Measurements from ENCODE around the gene SDHB. TPM values are rescaled to one million over a fixed set of nuclear protein-coding genes. Genes with fewer than 3 reads are reported as not detected.
A peak's percentile ranks its signal among the peaks of the same experiment; 100 is the strongest.

The SDHB gene
- total RNA-seq, 1 donor from 2014 or later: 156 TPM

DNA sequence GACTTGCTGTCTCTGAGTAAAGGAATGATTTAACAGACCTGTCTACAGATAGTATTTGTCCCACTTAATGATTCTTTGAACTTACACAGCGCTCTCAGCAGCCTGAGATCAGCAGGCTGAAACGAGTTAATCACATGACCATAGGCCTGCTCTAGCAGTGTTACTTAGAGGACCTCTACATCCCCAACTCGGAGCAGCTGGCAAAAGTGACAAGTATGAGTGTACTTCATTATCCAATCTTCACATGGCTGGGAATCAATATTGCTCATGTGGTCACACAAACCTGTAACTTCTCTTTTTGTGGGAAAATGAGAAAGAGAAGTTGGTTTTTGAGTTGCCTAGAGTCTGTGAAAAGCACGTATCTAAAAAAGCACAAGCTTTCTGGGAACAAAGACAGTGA, 30.7 kb downstream of the SDHB start:
- H3K27ac Mint-ChIP-seq: no peak overlapping the region
- H3K36me3 Mint-ChIP-seq (ENCODE audit: low read depth): peaks cover 67% of the 10 kb centered on the region
- H3K4me1 Mint-ChIP-seq: peaks cover 8% of the 10 kb centered on the region

DNA sequence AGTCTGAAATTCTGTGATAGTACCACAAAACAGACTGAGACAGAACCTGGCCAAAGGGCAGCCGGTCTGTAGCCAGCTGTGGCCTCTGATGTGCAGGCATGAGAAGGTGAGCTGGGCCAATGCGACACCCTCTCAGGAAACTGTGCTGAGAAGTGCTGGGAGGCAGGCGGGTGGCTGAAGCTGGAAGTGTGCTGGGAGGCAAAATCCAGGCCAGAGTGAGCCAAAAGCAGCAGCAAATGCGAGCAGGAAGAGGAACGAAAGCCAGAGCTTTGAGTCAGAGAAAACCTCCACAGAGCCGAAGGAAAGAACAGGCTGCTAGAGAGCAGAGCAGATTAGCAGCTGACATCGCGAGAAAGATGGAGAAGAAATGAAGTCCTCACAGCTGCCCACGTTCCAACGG, 31.9 kb downstream of the SDHB start:
- intact Hi-C loops (cut with micrococcal nuclease): no loop called here
- Mint-ChIP-seq H3K4me3 (no peak overlapping the region), H3K27ac (no peak overlapping the region), H3K36me3 (ENCODE audit: low read depth) (peaks cover 57% of the 10 kb centered on the region), H3K9me3 (no peaks in the 10 kb centered on the region), H3K27me3 (no peaks in the 10 kb centered on the region), H3K4me1 (peaks cover 8% of the 10 kb centered on the region)
- DNase-seq: no peak

More for the DNA sequence above, 30.7 kb downstream of the SDHB start:
- Mint-ChIP-seq H3K9me3 (no peaks in the 10 kb centered on the region), H3K27me3 (no peaks in the 10 kb centered on the region), H3K4me3 (no peak overlapping the region)
- DNase-seq: no peak
- intact Hi-C loops (cut with micrococcal nuclease): no loop called here

DNA sequence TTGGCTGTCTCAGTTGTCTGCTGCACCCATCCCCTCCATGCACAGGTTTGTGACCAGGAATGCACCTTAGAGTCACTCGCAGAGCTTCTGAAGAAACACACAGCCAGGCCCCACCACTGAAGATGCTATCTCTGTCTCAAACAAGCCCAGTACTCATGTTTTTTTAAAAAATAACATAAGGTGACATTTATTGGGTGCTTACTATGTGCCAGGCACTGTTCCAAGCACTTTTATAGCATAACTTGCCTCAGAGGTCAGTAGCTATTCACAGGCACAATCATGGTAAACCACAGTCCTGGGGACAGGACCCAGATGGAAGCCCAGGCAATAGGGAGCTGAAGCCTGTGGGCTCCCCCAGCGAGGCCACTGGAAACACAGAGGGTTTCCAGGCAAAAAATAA, 33.3 kb downstream of the SDHB start:
- Mint-ChIP-seq H3K4me3 (no peak overlapping the region), H3K36me3 (ENCODE audit: low read depth) (peaks cover 53% of the 10 kb centered on the region), H3K4me1 (peaks cover 8% of the 10 kb centered on the region), H3K27ac (no peak overlapping the region), H3K9me3 (no peaks in the 10 kb centered on the region), H3K27me3 (no peaks in the 10 kb centered on the region)
- intact Hi-C loops (cut with micrococcal nuclease): no loop called here
- no peak for DNase-seq

DNA sequence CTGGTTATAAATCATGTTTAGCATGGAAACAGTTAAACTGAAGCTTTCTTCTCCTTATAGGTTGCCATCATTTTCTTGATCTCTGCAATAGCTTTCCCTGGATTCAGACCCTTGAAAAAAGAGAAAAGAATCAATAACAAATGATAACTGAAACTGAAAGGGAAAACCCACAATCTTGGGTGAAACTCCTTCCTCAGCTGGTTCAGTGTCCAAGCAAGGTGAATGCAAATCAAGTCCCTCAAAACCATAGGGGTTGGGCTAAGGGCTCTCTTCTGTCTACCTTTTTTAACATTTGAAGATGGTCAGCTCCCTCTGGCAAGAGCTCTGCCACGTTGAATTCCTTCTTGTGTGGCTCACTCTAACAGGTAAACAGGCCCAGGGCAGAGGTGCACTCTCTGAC, 35.0 kb downstream of the SDHB start:
- Mint-ChIP-seq H3K27ac (peak overlapping the region; percentile 58), H3K27me3 (no peaks in the 10 kb centered on the region), H3K36me3 (ENCODE audit: low read depth) (peaks cover 44% of the 10 kb centered on the region), H3K9me3 (no peaks in the 10 kb centered on the region), H3K4me3 (no peak overlapping the region), H3K4me1 (peaks cover 10% of the 10 kb centered on the region)
- no peak for DNase-seq
- intact Hi-C loops (cut with micrococcal nuclease): no loop called here

DNA sequence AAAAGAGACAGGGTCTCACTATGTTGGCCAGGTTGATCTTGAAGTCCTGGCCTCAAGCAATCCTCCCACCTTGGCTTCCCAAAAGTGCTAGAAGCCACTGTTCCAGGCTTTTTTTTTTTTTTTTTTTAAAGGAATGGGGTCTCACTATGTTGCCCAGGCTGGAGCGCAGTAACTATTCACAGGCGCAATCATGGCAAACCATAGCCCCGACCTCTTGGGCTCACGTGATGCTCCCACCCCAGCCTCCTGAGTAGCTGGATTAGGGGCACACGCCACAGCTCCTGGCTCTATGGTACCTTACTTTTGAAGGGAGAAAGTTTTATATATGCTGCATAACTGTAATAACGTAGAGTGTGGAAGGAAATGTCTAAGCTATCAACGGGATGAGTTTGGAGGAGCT, 36.4 kb downstream of the SDHB start:
- Mint-ChIP-seq H3K9me3 (no peaks in the 10 kb centered on the region), H3K4me3 (no peak overlapping the region), H3K4me1 (peaks cover 10% of the 10 kb centered on the region), H3K36me3 (ENCODE audit: low read depth) (peaks cover 35% of the 10 kb centered on the region), H3K27ac (no peak overlapping the region), H3K27me3 (no peaks in the 10 kb centered on the region)
- intact Hi-C loops (cut with micrococcal nuclease): no loop called here
- no peak for DNase-seq

DNA sequence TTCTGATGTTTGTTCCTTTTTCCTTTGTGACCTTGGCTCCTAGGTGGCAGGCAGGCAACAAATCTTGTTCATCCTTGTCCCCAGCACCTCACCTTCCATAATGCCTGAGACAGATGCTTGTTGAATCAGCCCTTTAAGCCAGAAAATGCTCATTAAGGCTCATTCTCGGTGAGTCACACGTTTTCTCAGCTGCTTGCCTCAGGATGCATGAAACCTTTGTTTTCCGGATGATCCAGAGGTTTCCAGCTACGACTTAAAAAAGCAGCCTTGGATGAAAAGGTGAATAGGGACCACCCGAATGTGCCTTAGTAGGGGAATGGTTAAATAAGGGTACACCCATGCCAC, 37.5 kb downstream of the SDHB start:
- Mint-ChIP-seq H3K27ac (no peak overlapping the region), H3K4me3 (no peak overlapping the region), H3K4me1 (peaks cover 15% of the 10 kb centered on the region), H3K36me3 (ENCODE audit: low read depth) (peaks cover 28% of the 10 kb centered on the region), H3K9me3 (no peaks in the 10 kb centered on the region), H3K27me3 (no peaks in the 10 kb centered on the region)
- no peak for DNase-seq
- intact Hi-C loops (cut with micrococcal nuclease): no loop called here

DNA sequence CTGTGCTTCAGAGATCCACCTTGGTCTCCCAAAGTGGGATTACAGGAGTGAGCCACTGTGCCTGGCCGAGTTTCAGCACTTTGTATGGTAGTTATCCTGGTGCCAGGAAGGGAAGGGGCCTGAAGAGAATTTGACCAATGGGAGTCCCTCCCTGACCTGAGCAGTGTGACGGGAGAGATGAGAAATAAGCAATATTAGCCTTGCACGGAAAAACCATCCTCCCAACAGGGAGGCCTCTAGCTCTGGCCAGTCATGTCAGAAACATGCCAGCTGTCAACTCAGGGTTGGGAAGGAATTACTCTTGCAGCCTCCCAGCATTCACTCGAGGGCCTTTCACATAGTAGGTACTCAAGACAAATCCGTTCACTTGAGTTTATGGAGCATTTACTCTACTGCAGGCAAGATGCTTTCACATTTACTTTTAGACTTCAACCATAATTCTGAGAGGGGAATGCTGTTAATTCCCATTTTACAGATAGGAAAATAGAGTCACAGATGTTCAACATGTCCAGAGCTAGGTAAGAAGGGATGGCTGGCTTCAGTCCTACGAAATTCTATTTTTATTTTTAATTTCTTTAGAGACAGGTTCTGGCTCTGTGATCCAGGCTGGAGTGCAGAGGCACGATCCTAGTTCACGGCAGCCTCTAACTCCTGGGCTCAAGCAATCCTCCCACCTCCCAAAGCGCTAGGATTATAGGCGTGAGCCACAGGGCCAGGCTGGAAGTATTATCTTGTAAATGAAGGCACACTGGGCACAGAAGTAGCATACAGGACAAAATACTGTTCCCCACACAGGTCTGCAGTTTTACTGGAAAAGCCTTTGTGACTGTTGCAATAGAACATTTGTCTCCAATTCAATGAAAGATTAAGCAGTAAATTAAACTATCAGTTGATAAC, 38.9 kb downstream of the SDHB start:
- H3K4me1 Mint-ChIP-seq: peaks cover 27% of the 10 kb centered on the region
- peaks cover 18% of the 10 kb centered on the region for H3K36me3 Mint-ChIP-seq (ENCODE audit: low read depth)
- intact Hi-C loops (cut with micrococcal nuclease): loop anchor here (5.0 kb wide), 1 partner anchor 103 kb away; no protein-coding TSS in a partner anchor
- H3K4me3 Mint-ChIP-seq: no peak overlapping the region
- no peaks in the 10 kb centered on the region for H3K27me3 Mint-ChIP-seq
- no peak overlapping the region for H3K27ac Mint-ChIP-seq
- H3K9me3 Mint-ChIP-seq: no peaks in the 10 kb centered on the region
- no peak for DNase-seq

DNA sequence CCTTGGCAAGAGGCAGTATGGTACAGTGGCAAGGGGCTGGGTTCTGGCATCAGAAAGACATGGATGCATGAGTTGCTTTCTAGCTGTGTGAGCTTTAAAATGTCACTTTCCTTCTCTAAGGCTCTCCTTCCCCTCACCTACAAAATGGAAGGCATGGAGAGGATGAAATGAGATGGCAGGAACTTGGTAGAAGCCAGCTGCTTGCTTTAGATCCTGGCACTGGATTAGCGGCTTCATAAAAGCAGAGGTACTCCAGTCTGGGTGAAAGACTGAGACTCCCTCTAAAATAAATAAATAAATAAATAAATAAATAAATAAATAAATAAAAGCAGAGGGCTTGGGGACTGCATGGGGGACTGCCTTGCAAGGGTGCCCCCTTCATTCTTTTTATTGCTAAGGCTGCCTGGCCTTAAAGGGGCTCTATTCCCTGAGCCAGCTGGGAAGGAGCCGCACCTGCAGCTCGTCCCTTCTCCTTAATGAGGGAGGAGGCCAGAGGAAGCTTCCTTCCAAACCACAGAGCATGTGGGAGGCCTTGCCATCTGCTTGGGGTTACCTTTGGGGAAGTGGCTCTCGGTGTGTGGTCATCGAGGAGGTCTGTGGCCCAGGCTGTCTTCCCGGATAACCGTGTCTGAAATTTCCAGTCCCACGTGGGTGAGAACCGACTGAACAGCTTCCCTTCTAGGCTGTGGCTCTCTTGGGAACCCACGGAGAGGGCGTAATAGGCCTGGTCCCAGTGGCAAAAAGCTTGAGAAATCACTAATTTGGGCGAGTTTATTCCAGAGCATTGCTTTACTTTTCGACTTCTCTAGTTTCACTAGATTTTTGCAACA, 40.1 kb downstream of the SDHB start:
- no peaks in the 10 kb centered on the region for H3K9me3 Mint-ChIP-seq
- DNase-seq: no peak
- intact Hi-C loops (cut with micrococcal nuclease): loop anchor here (5.0 kb wide), 1 partner anchor 101 kb away; no protein-coding TSS in a partner anchor
- peak overlapping the region; percentile 20 for H3K27ac Mint-ChIP-seq
- H3K27me3 Mint-ChIP-seq: no peaks in the 10 kb centered on the region
- peaks cover 6% of the 10 kb centered on the region for H3K36me3 Mint-ChIP-seq (ENCODE audit: low read depth)
- peaks cover 18% of the 10 kb centered on the region for H3K4me1 Mint-ChIP-seq
- H3K4me3 Mint-ChIP-seq: no peak overlapping the region

DNA sequence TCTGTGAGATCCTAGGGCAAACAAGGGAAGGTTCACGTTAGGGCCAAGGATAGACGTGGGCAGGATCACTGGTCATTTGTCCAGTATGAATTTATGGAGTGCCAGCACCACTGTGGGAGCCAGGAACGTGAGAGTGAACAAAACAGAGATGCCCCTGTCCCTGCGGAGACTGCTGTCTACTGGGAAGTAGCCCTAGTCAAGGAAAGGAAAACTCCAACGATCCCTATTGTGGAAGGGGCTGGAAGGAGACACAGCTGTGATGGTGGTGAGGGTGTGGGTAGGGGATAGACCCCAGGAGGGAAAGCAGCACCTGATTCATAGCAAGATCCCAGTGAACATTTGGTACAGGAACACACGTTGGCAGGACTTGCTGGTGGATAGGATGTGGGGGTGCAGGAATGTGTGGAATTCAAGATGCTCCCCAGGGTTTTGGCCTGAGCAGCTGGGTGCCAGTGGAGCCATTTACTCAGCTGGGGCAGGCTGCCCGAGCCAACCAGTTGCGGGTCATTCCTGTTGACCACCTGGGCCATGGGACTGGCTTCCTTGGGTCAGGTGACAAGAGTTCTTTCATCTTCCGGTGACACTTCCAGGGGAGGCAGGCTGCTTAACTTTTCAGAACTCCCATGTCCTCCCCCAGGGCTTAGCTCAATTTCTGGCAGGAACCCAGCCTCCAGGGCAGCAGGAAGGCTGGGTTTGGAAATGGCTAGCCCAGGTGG, 40.9 kb downstream of the SDHB start:
- Mint-ChIP-seq H3K4me3 (no peak overlapping the region), H3K9me3 (no peaks in the 10 kb centered on the region), H3K27ac (no peak overlapping the region), H3K36me3 (ENCODE audit: low read depth) (peaks cover 1% of the 10 kb centered on the region), H3K27me3 (no peaks in the 10 kb centered on the region), H3K4me1 (peaks cover 18% of the 10 kb centered on the region)
- DNase-seq: no peak
- intact Hi-C loops (cut with micrococcal nuclease): loop anchor here (1.0 to 5.0 kb wide), 2 partner anchors 41 to 101 kb away; partner anchors contain the start of gene SDHB

DNA sequence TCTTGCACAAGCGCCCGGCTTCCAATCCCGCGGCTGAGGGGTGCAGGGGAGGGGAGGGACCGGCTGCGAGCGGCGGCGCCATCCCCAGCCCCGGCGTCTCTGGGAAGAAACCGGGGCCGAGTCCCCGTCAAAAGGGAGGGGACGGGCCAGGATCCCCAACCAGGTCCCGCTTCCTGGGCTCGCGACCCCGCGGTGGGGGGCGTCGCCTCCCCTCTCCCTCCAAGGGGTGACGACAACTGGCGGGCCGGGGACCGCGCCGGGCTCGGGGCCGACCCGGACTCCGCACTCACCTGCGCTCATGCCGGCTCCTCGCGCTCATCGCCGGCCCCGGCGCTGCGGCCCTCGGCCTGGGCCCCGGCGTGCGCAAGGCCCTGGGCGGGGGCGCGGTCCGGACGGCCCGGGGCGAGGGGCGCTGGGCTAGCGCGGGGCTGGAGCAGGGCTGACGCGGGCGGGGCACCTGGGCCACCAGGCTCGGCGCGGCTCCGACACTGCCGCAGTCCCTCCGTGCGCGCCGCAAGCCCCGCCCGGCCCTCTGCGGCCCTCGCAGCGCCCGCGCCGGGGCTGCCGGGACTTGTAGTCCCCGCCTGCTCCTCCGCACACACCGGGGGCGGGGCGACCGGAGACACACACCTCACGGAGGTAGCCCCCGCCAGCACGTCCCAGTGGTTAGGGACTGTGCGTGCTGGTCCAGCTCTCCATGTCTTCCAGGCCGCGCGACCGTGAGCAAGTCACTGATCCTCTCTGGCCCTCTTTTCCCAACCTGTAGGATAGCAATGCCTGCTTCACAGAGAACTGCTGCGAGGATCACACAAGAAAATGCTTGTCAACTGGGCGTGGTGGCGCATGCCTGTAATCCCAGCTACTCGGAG, 42.2 kb downstream of the SDHB start, which contains the start of gene ATP13A2:
TSS of gene ATP13A2 (minus strand) at position 490 of the 869 bp plus-strand sequence. CDS start at position 300, 190 bp downstream.
- peak within 1 kb of the TSS; percentile 68 for H3K27ac Mint-ChIP-seq
- intact Hi-C loops (cut with micrococcal nuclease): loop anchor here (1.0 to 5.0 kb wide), 2 partner anchors 43 to 99 kb away; partner anchors contain the start of gene SDHB

DNA sequence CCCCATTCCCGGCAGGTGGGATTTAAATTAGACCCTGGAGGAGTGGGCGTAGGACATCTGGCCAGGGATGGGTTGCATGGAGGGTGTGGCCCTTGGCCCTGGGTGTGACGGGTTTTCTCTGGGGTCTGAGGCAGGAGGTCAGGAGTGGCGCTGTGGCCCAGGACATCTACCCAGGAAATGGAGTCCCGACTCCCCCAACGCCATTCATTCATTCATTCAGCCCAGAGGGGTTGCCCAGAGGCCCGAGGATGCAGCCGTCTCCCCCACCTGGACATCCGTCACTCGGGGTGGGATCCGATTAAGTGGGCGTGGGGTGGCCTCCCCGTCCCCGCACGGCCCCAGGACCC, 42.8 kb downstream of the SDHB start:
- intact Hi-C loops (cut with micrococcal nuclease): loop anchor here (5.0 kb wide), 1 partner anchor 99 kb away; no protein-coding TSS in a partner anchor
- Mint-ChIP-seq H3K9me3 (no peaks in the 10 kb centered on the region), H3K36me3 (ENCODE audit: low read depth) (no peaks in the 10 kb centered on the region), H3K27me3 (no peaks in the 10 kb centered on the region), H3K4me3 (peak overlapping the region; percentile 86), H3K27ac (peak overlapping the region; percentile 68), H3K4me1 (peaks cover 18% of the 10 kb centered on the region)
- DNase-seq: peak; percentile 60

More for the DNA sequence above, 42.2 kb downstream of the SDHB start, which contains the start of gene ATP13A2:
- peaks cover 1% of the 10 kb centered on the region for H3K36me3 Mint-ChIP-seq (ENCODE audit: low read depth)
- peaks cover 18% of the 10 kb centered on the region for H3K4me1 Mint-ChIP-seq
- peak; percentile 96 for DNase-seq
- no peaks in the 10 kb centered on the region for H3K27me3 Mint-ChIP-seq
- peak within 1 kb of the TSS; percentile 86 for H3K4me3 Mint-ChIP-seq
- no peaks in the 10 kb centered on the region for H3K9me3 Mint-ChIP-seq

DNA sequence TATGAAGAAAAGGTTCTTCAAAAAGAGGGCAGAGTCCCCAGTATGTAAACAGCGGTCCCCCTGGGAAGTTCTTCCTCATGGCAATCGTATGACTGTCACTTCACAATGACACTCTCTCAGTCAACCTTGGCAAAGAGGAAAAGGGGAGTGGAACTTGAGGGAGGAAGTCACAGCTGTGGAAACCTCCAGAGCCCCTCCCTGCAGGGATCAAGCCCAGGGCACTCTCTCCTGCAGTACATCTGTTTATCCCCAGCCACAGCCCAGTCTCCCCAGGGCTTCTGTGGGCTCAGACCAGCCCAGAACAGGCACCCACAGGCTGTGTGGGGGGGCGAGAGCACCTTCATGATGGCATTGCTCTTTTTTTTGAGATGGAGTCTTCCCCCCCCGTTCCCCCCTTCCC, 44.1 kb downstream of the SDHB start:
- Mint-ChIP-seq H3K4me1 (peaks cover 18% of the 10 kb centered on the region), H3K27ac (no peak overlapping the region), H3K36me3 (ENCODE audit: low read depth) (no peaks in the 10 kb centered on the region), H3K4me3 (peak overlapping the region; percentile 86), H3K9me3 (no peaks in the 10 kb centered on the region), H3K27me3 (no peaks in the 10 kb centered on the region)
- intact Hi-C loops (cut with micrococcal nuclease): loop anchor here (5.0 kb wide), 1 partner anchor 97 kb away; no protein-coding TSS in a partner anchor
- DNase-seq: no peak
